Breast epithelium (tissue), 4 donors: ENCODE measurements around the gene NOL7. TPM values are rescaled to one million over a fixed set of nuclear protein-coding genes. Genes with fewer than 3 reads are reported as not detected.

ENCODE experiments used
- DNase-seq, 2 donors: peaks; one replicate each; pipeline ENCODE4 v3.0.0-alpha.2; 2019; ENCODE audit warnings: low spot score in 2 of 2
- H3K27ac ChIP-seq, 2 donors: fragments of 200-600 bp; sonication (generic) in 1 of 2; one replicate each; pipeline ENCODE4 v1.5.1; 2016 to 2019; ENCODE audit warnings: mild to moderate bottlenecking in 1 of 2
- H3K27me3 ChIP-seq, 2 donors: fragments of 200-600 bp; sonication (generic) in 1 of 2; one replicate each; pipeline versions ENCODE4 v1.5.1 to v1.6.0; 2017 to 2019; ENCODE audit warnings: control low read depth in 1 of 2, mild to moderate bottlenecking in 1 of 2
- H3K36me3 ChIP-seq: fragments of 200-600 bp; one replicate; pipeline ENCODE4 v1.5.1; 2019
- H3K4me1 ChIP-seq, 2 donors: fragments of 200-600 bp; sonication (generic); one replicate each; pipeline ENCODE4 v1.5.1; 2016 to 2019; ENCODE audit warnings: control low read depth in 1 of 2
- H3K4me3 ChIP-seq, 3 donors: fragments of 200-600 bp; sonication (generic); 1 replicate in 2 of 3; 2 replicates in 1 of 3; pipeline ENCODE4 v1.5.1; 2016 to 2019; ENCODE audit warnings: mild to moderate bottlenecking in 3 of 3, moderate library complexity in 2 of 3
- H3K9me3 ChIP-seq, 2 donors: fragments of 200-600 bp; sonication (generic) in 1 of 2; one replicate each; pipeline ENCODE4 v1.5.1; 2016 to 2019; ENCODE audit warnings: control low read depth in 1 of 2
- CTCF ChIP-seq, 3 donors: fragments of 450-650 bp; IDR thresholded peaks; one replicate each; pipeline ENCODE4 v1.5.1; 2016 to 2017; ENCODE audit warnings: antibody characterized with exemption in 3 of 3, mild to moderate bottlenecking in 3 of 3, moderate library complexity in 3 of 3
- POLR2A ChIP-seq: fragments of 450-650 bp; IDR thresholded peaks from one replicate; pipeline ENCODE4 v1.6.1; 2016; ENCODE audit warnings: antibody characterized with exemption, mild to moderate bottlenecking, moderate library complexity
- POLR2AphosphoS5 ChIP-seq, 3 donors: sonication (generic); formaldehyde crosslinking; IDR thresholded peaks; one replicate each; pipeline ENCODE4 v1.6.1; 2017; ENCODE audit warnings: antibody characterized with exemption in 3 of 3
- intact Hi-C: fragments of 100-400 bp; cut with DNase I; formaldehyde crosslinking; loops from one replicate; pipeline ENCODE4 v1.15.1; 2023; ENCODE audit warnings: low total_unique reads
- total RNA-seq, 3 donors: library from RNA; depleted of rRNA; stranded (reverse); fragments of >200 nt; gene quantifications; one replicate each; pipeline ENCODE4 v1.1.0, GENCODE V29; 2016

Gene NOL7
- total RNA-seq, 3 donors from 2014 or later, result 75.7 to 83.4 (median 80.5) TPM

- H3K4me3 ChIP-seq, result no peak overlapping the region
- intact Hi-C loops, result no loop called here
- TF ChIP-seq POLR2AphosphoS5 (IDR thresholded peaks at IDR 0.05), result no peak
- TF ChIP-seq POLR2A, result no peak
- TF ChIP-seq CTCF (IDR thresholded peaks at IDR 0.05), result no peak
- no peaks in the 10 kb centered on the region for H3K27me3 ChIP-seq
- no peaks in the 10 kb centered on the region for H3K9me3 ChIP-seq
- H3K27ac ChIP-seq, result no peak overlapping the region
- H3K36me3 ChIP-seq, result no peaks in the 10 kb centered on the region
- DNase-seq, result no peak
- H3K4me1 ChIP-seq, result no peaks in the 10 kb centered on the region
These were observed 47.7 kb downstream of the NOL7 start for GRCh38 chr6:13662651-13663334.

- no peak for DNase-seq
- H3K4me1 ChIP-seq, result no peaks in the 10 kb centered on the region
- H3K27ac ChIP-seq, result no peak overlapping the region
- H3K27me3 ChIP-seq, result no peaks in the 10 kb centered on the region
- TF ChIP-seq CTCF (IDR thresholded peaks at IDR 0.05) (no peak), POLR2AphosphoS5 (IDR thresholded peaks at IDR 0.05) (no peak), POLR2A (no peak)
- H3K9me3 ChIP-seq, result no peaks in the 10 kb centered on the region
- intact Hi-C loops, result no loop called here
- H3K36me3 ChIP-seq, result no peaks in the 10 kb centered on the region
- no peak overlapping the region for H3K4me3 ChIP-seq
These were observed 48.9 kb downstream of the NOL7 start for GRCh38 chr6:13663986-13664385.

GRCh38 chr6:13664703-13665352 lies 49.7 kb downstream of the NOL7 start:
- H3K36me3 ChIP-seq, result no peaks in the 10 kb centered on the region
- TF ChIP-seq CTCF (IDR thresholded peaks at IDR 0.05) (no peak), POLR2AphosphoS5 (IDR thresholded peaks at IDR 0.05) (no peak), POLR2A (no peak)
- no peak overlapping the region for H3K27ac ChIP-seq
- no peaks in the 10 kb centered on the region for H3K4me1 ChIP-seq
- no peaks in the 10 kb centered on the region for H3K27me3 ChIP-seq
- intact Hi-C loops, result no loop called here
- no peaks in the 10 kb centered on the region for H3K9me3 ChIP-seq
- DNase-seq, result no peak
- no peak overlapping the region for H3K4me3 ChIP-seq

- intact Hi-C loops, result no loop called here
- Histone ChIP-seq H3K9me3 (no peaks in the 10 kb centered on the region), H3K27me3 (no peaks in the 10 kb centered on the region), H3K36me3 (no peaks in the 10 kb centered on the region), H3K27ac (no peak overlapping the region), H3K4me1 (no peaks in the 10 kb centered on the region), H3K4me3 (no peak overlapping the region)
- no peak for DNase-seq
- no peak for TF ChIP-seq POLR2AphosphoS5 (IDR thresholded peaks at IDR 0.05)
- TF ChIP-seq CTCF (IDR thresholded peaks at IDR 0.05), result no peak
- TF ChIP-seq POLR2A, result no peak
These were observed 51.3 kb downstream of the NOL7 start for GRCh38 chr6:13666194-13667105.
